HL-60 (cell line): Measurements from ENCODE around the gene COX10.

ENCODE experiments used
- DNase-seq, 2 experiments: peaks; one replicate each; pipeline ENCODE4 v3.0.0-alpha.2; 2010 to 2020; ENCODE audit warnings: low read depth in 1 of 2, low spot score in 1 of 2
- H3K27ac ChIP-seq: fragments of 250-450 bp; sonication (Bioruptor Pico); replicated peaks from 2 replicates; pipeline ENCODE4 v1.5.1; 2020; ENCODE audit warnings: mild to moderate bottlenecking, moderate library complexity
- H3K27me3 ChIP-seq: fragments of 250-450 bp; sonication (Bioruptor Pico); 2 replicates; pipeline ENCODE4 v1.5.1; 2021; ENCODE audit warnings: mild to moderate bottlenecking, moderate library complexity; ENCODE audit not compliant: insufficient read depth, poor library complexity, severe bottlenecking
- H3K4me3 ChIP-seq: replicated peaks from 2 replicates; pipeline ENCODE4 v1.5.1; 2011; ENCODE audit warnings: mild to moderate bottlenecking, control low read depth, low read length; ENCODE audit not compliant: insufficient read depth
- CTCF ChIP-seq: IDR thresholded peaks from one replicate; pipeline ENCODE4 v1.5.1; 2011; ENCODE audit warnings: low read length, control low read depth, inconsistent platforms; ENCODE audit not compliant: insufficient read depth
- GABPA ChIP-seq: IDR thresholded peaks from 2 replicates; pipeline ENCODE4 v1.6.1; 2012; ENCODE audit warnings: low read depth
- POLR2AphosphoS5 ChIP-seq: IDR thresholded peaks from 2 replicates; pipeline ENCODE4 v1.6.1; 2012; ENCODE audit warnings: low read depth
- REST ChIP-seq: IDR thresholded peaks from 2 replicates; pipeline ENCODE4 v1.6.1; 2012; ENCODE audit warnings: low read depth; ENCODE audit not compliant: insufficient replicate concordance
- SPI1 ChIP-seq: IDR thresholded peaks from 2 replicates; pipeline ENCODE4 v1.6.1; 2012; ENCODE audit warnings: low read depth, mild to moderate bottlenecking, borderline replicate concordance

COX10 gene

GRCh38 chr17:14207791-14208190, 138.5 kb downstream of the COX10 start:
- no peak for TF ChIP-seq SPI1
- TF ChIP-seq GABPA, result no peak
- no peak for TF ChIP-seq CTCF

GRCh38 chr17:14209215-14209614, 139.9 kb downstream of the COX10 start:
- H3K27ac ChIP-seq, result no peak overlapping the region
- H3K4me3 ChIP-seq, result no peak overlapping the region
- TF ChIP-seq POLR2AphosphoS5 (no peak), CTCF (no peak), REST (no peak), SPI1 (no peak), GABPA (no peak)
- no peak for DNase-seq
- H3K27me3 ChIP-seq, result no peaks in the 10 kb centered on the region

More at GRCh38 chr17:14207791-14208190, 138.5 kb downstream of the COX10 start:
- no peaks in the 10 kb centered on the region for H3K27me3 ChIP-seq
- no peak for DNase-seq
- no peak overlapping the region for H3K27ac ChIP-seq
- H3K4me3 ChIP-seq, result no peak overlapping the region

GRCh38 chr17:14211246-14211645, 141.9 kb downstream of the COX10 start:
- TF ChIP-seq POLR2AphosphoS5 (no peak), GABPA (no peak), CTCF (no peak), REST (no peak), SPI1 (no peak)
- no peak for DNase-seq
- H3K27ac ChIP-seq, result no peak overlapping the region
- H3K27me3 ChIP-seq, result no peaks in the 10 kb centered on the region
- no peak overlapping the region for H3K4me3 ChIP-seq

GRCh38 chr17:14211801-14212200, 142.5 kb downstream of the COX10 start:
- no peak overlapping the region for H3K4me3 ChIP-seq
- no peaks in the 10 kb centered on the region for H3K27me3 ChIP-seq
- DNase-seq, result no peak
- TF ChIP-seq GABPA (no peak), REST (no peak), POLR2AphosphoS5 (no peak), SPI1 (no peak), CTCF (no peak)
- H3K27ac ChIP-seq, result no peak overlapping the region
